WERI-Rb-1 (cell line): ENCODE measurements around the gene FBXO38.
A peak's percentile ranks its signal among the peaks of the same experiment; 100 is the strongest.

Source experiments
- DNase-seq: peaks from one replicate; pipeline ENCODE4 v3.0.0-alpha.2; 2020
- H3K27ac ChIP-seq: fragments of 250-450 bp; sonication (Bioruptor Pico); 2 replicates; pipeline ENCODE4 v1.5.1; 2020; ENCODE audit warnings: mild to moderate bottlenecking, moderate library complexity
- H3K27me3 ChIP-seq: fragments of 250-450 bp; sonication (Bioruptor Pico); 2 replicates; pipeline ENCODE4 v1.5.1; 2021; ENCODE audit warnings: mild to moderate bottlenecking, low read depth, moderate library complexity; ENCODE audit not compliant: insufficient read depth, severe bottlenecking
- H3K36me3 ChIP-seq: fragments of 250-450 bp; sonication (Bioruptor Pico); 2 replicates; pipeline ENCODE4 v1.5.1; 2020; ENCODE audit warnings: mild to moderate bottlenecking, moderate library complexity
- H3K4me3 ChIP-seq: 2 replicates; pipeline ENCODE4 v1.5.1; 2011; ENCODE audit warnings: low read depth, mild to moderate bottlenecking, control low read depth, low read length
- H3K9me3 ChIP-seq: fragments of 250-450 bp; sonication (Bioruptor Pico); 2 replicates; pipeline ENCODE4 v1.5.1; 2021; ENCODE audit warnings: mild to moderate bottlenecking, moderate library complexity; ENCODE audit not compliant: severe bottlenecking
- CTCF ChIP-seq: IDR thresholded peaks from 2 replicates; pipeline ENCODE4 v1.5.1; 2011; ENCODE audit warnings: low read depth, mild to moderate bottlenecking, control low read depth, inconsistent platforms, low read length

FBXO38 gene

GRCh38 chr5:148395031-148395430 is 11.3 kb downstream of the FBXO38 start:
- H3K9me3 ChIP-seq, result no peaks in the 10 kb centered on the region
- TF ChIP-seq CTCF, result no peak
- no peaks in the 10 kb centered on the region for H3K27me3 ChIP-seq
- DNase-seq, result no peak
- H3K36me3 ChIP-seq, result peaks cover 33% of the 10 kb centered on the region
- no peak overlapping the region for H3K27ac ChIP-seq
- H3K4me3 ChIP-seq, result no peak overlapping the region

- no peak for TF ChIP-seq CTCF
- Histone ChIP-seq H3K36me3 (peaks cover 61% of the 10 kb centered on the region), H3K27ac (no peak overlapping the region), H3K9me3 (no peaks in the 10 kb centered on the region), H3K27me3 (no peaks in the 10 kb centered on the region), H3K4me3 (no peak overlapping the region)
- DNase-seq, result peak; percentile 53
These were observed 14.3 kb downstream of the FBXO38 start for GRCh38 chr5:148397968-148398595.

GRCh38 chr5:148398698-148399121 is 15.0 kb downstream of the FBXO38 start:
- H3K9me3 ChIP-seq, result no peaks in the 10 kb centered on the region
- H3K27ac ChIP-seq, result 0 out of 2 replicates have a peak overlapping the region, but pooled peaks have one; percentile 25
- H3K36me3 ChIP-seq, result peaks cover 67% of the 10 kb centered on the region
- TF ChIP-seq CTCF, result no peak
- H3K27me3 ChIP-seq, result no peaks in the 10 kb centered on the region
- H3K4me3 ChIP-seq, result no peak overlapping the region
- no peak for DNase-seq

GRCh38 chr5:148401604-148402003 is 17.8 kb downstream of the FBXO38 start:
- H3K27me3 ChIP-seq, result no peaks in the 10 kb centered on the region
- H3K36me3 ChIP-seq, result peaks cover 69% of the 10 kb centered on the region
- H3K4me3 ChIP-seq, result no peak overlapping the region
- no peak overlapping the region for H3K27ac ChIP-seq
- no peak for DNase-seq
- no peak for TF ChIP-seq CTCF
- no peaks in the 10 kb centered on the region for H3K9me3 ChIP-seq

GRCh38 chr5:148403344-148403743 is 19.6 kb downstream of the FBXO38 start:
- Histone ChIP-seq H3K9me3 (no peaks in the 10 kb centered on the region), H3K27ac (no peak overlapping the region), H3K27me3 (no peaks in the 10 kb centered on the region), H3K36me3 (peaks cover 80% of the 10 kb centered on the region), H3K4me3 (no peak overlapping the region)
- no peak for TF ChIP-seq CTCF
- DNase-seq, result no peak

GRCh38 chr5:148406406-148406805 is 22.6 kb downstream of the FBXO38 start:
- TF ChIP-seq CTCF, result no peak
- Histone ChIP-seq H3K9me3 (no peaks in the 10 kb centered on the region), H3K27me3 (no peaks in the 10 kb centered on the region), H3K4me3 (no peak overlapping the region), H3K27ac (no peak overlapping the region), H3K36me3 (peaks cover 83% of the 10 kb centered on the region)
- DNase-seq, result no peak
